HL-60 (cell line): ENCODE measurements around the gene EMC6.

Source experiments
- CTCF ChIP-seq: IDR thresholded peaks from one replicate; pipeline ENCODE4 v1.5.1; 2011; ENCODE audit warnings: low read length, control low read depth, inconsistent platforms; ENCODE audit not compliant: insufficient read depth
- POLR2AphosphoS5 ChIP-seq: IDR thresholded peaks from 2 replicates; pipeline ENCODE4 v1.6.1; 2012; ENCODE audit warnings: low read depth
- REST ChIP-seq: IDR thresholded peaks from 2 replicates; pipeline ENCODE4 v1.6.1; 2012; ENCODE audit warnings: low read depth; ENCODE audit not compliant: insufficient replicate concordance

- TF ChIP-seq CTCF (no peak), POLR2AphosphoS5 (no peak), REST (no peak)
Measured at GRCh38 chr17:3710951-3711383, 42.4 kb downstream of the EMC6 start.
